HCT116 (cell line): ENCODE results near the gene OR56A5. TPM values are rescaled to one million over a fixed set of nuclear protein-coding genes. Genes with fewer than 3 reads are reported as not detected.

Source experiments
- ATAC-seq: fragments of 200-7000 bp; cut with Tn5 transposase; 2 replicates; pipeline ENCODE4 v1.9.1; 2020; ENCODE audit warnings: mild to moderate bottlenecking, moderate library complexity
- BruUV-seq: library from RNA; stranded (reverse); fragments of 400-500 nt; replicated peaks from 2 replicates; lab custom pipeline; 2021; lab: Mats Ljungman, UMichigan
- CTCF ChIA-PET: fragments of 300-600 bp; sonication (Branson Sonifier 250); formaldehyde crosslinking; loops from one replicate; lab custom pipeline; 2021; ENCODE audit warnings: antibody characterized with exemption; lab: Charles Lee
- POLR2A ChIA-PET: fragments of 300-600, 350-600 bp; sonication (Branson Sonifier 250); formaldehyde crosslinking; loops from one replicate; lab custom pipeline; 2021; ENCODE audit warnings: antibody characterized with exemption; lab: Charles Lee
- RAD21 ChIA-PET, 2 experiments: fragments of 300-600 bp; sonication (Branson Sonifier 250); formaldehyde crosslinking; loops; one replicate each; lab custom pipeline; 2023; ENCODE audit warnings: low total read pairs in 2 of 2; ENCODE audit not compliant: uncharacterized antibody in 2 of 2, unreplicated experiment in 2 of 2, low non-redundant PET in 1 of 2; lab: Charles Lee
- DNase-seq: peaks from one replicate; pipeline ENCODE4 v3.0.0-alpha.2; 2010; ENCODE audit warnings: low read depth, low spot score
- H2AFZ ChIP-seq: fragments of 200-600 bp; shearing (Covaris generic), sonication (generic); 2 replicates; pipeline ENCODE4 v1.6.1; 2017; ENCODE audit warnings: low read depth, mixed run types, mixed read lengths, antibody characterized with exemption, low read length; ENCODE audit not compliant: poor library complexity, severe bottlenecking
- H3K27ac ChIP-seq: 2 replicates; pipeline ENCODE4 v1.5.1; 2012; ENCODE audit warnings: low read depth, low read length
- H3K27me3 ChIP-seq: fragments of 200-600 bp; sonication (generic); 2 replicates; pipeline ENCODE4 v1.6.1; 2016; ENCODE audit warnings: mixed run types, low read length, mixed read lengths; ENCODE audit not compliant: insufficient read depth
- H3K36me3 ChIP-seq, 2 experiments: fragments of 200-500 bp in 1 of 2; fragments of 200-600 bp in 1 of 2; sonication (Bioruptor generic) in 1 of 2; sonication (generic) in 1 of 2; 2 replicates each; pipeline versions ENCODE4 v1.5.1 to v1.6.1; 2014 to 2016; ENCODE audit warnings: low read length in 2 of 2, inconsistent platforms in 1 of 2, mixed read lengths in 1 of 2, mixed run types in 1 of 2; ENCODE audit not compliant: insufficient read depth in 2 of 2, control insufficient read depth in 1 of 2
- H3K4me1 ChIP-seq, 2 experiments: fragments of 200-600 bp in 1 of 2; sonication (generic) in 1 of 2; 2 replicates each; pipeline versions ENCODE4 v1.5.1 to v1.6.1; 2012 to 2017; ENCODE audit warnings: low read length in 2 of 2, inconsistent platforms in 1 of 2, mild to moderate bottlenecking in 1 of 2, mixed read lengths in 1 of 2, mixed run types in 1 of 2, moderate library complexity in 1 of 2; ENCODE audit not compliant: insufficient read depth in 2 of 2, control insufficient read depth in 1 of 2
- H3K4me2 ChIP-seq: fragments of 200-600 bp; sonication (generic); 2 replicates; pipeline ENCODE4 v1.6.1; 2017; ENCODE audit warnings: mixed run types, low read length, mixed read lengths
- H3K4me3 ChIP-seq, 2 experiments: fragments of 200-600 bp in 1 of 2; sonication (generic) in 1 of 2; replicated peaks in 1 of 2; 2 replicates each; pipeline ENCODE4 v1.5.1; 2011 to 2016; ENCODE audit warnings: low read length in 2 of 2, control low read depth in 1 of 2, low read depth in 1 of 2, mild to moderate bottlenecking in 1 of 2, mixed read lengths in 1 of 2, mixed run types in 1 of 2
- H3K79me2 ChIP-seq: fragments of 200-600 bp; sonication (generic); 2 replicates; pipeline ENCODE4 v1.6.1; 2017; ENCODE audit warnings: mild to moderate bottlenecking, mixed run types, low read length, moderate library complexity, mixed read lengths; ENCODE audit not compliant: insufficient read depth
- H3K9ac ChIP-seq: fragments of 200-600 bp; sonication (generic); 2 replicates; pipeline ENCODE4 v1.6.1; 2016; ENCODE audit warnings: low read length, mixed read lengths
- H3K9me2 ChIP-seq: fragments of 200-600 bp; sonication (generic), shearing (Covaris generic); 2 replicates; pipeline ENCODE4 v1.6.1; 2017; ENCODE audit warnings: mixed run types, mild to moderate bottlenecking, moderate library complexity; ENCODE audit not compliant: insufficient read depth
- H3K9me3 ChIP-seq, 2 experiments: fragments of 200-500 bp in 1 of 2; fragments of 200-600 bp in 1 of 2; sonication (Bioruptor generic) in 1 of 2; sonication (generic) in 1 of 2; 2 replicates each; pipeline ENCODE4 v1.6.1; 2014 to 2017; ENCODE audit warnings: low read length in 2 of 2, mixed read lengths in 2 of 2, inconsistent platforms in 1 of 2, low read depth in 1 of 2, mild to moderate bottlenecking in 1 of 2, mixed run types in 1 of 2, moderate library complexity in 1 of 2; ENCODE audit not compliant: control insufficient read depth in 1 of 2, insufficient read depth in 1 of 2
- H4K20me1 ChIP-seq: fragments of 200-600 bp; sonication (generic), shearing (Covaris generic); 2 replicates; pipeline ENCODE4 v1.6.1; 2017; ENCODE audit warnings: mixed run types, mild to moderate bottlenecking, moderate library complexity; ENCODE audit not compliant: insufficient read depth
- ATF3 ChIP-seq: IDR thresholded peaks from 2 replicates; pipeline ENCODE4 v1.6.1; 2012
- CBX3 ChIP-seq: IDR thresholded peaks from 2 replicates; pipeline ENCODE4 v1.6.1; 2012; ENCODE audit warnings: low read depth
- CTCF ChIP-seq, 3 experiments: fragments of 200-600 bp in 1 of 3; sonication (generic) in 1 of 3; IDR thresholded peaks in 2 of 3; conservative IDR thresholded peaks in 1 of 3; 2 replicates each; pipeline ENCODE4 v1.5.1; 2012 to 2017; ENCODE audit warnings: low read depth in 2 of 3, low read length in 2 of 3, antibody characterized with exemption in 1 of 3, borderline replicate concordance in 1 of 3, control low read depth in 1 of 3, mild to moderate bottlenecking in 1 of 3, mixed read lengths in 1 of 3, mixed run types in 1 of 3, moderate library complexity in 1 of 3; ENCODE audit not compliant: insufficient read depth in 1 of 3
- EGR1 ChIP-seq: IDR thresholded peaks from 2 replicates; pipeline ENCODE4 v1.6.1; 2012; ENCODE audit warnings: low read depth
- ELF1 ChIP-seq: IDR thresholded peaks from 2 replicates; pipeline ENCODE4 v1.6.1; 2012; ENCODE audit warnings: low read depth, borderline replicate concordance
- EZH2 ChIP-seq: fragments of 200-600 bp; sonication (generic); IDR thresholded peaks from 2 replicates; pipeline ENCODE4 v1.6.1; 2017; ENCODE audit warnings: antibody characterized with exemption, mixed run types
- JUND ChIP-seq: IDR thresholded peaks from 2 replicates; pipeline ENCODE4 v1.6.1; 2012
- MAX ChIP-seq: IDR thresholded peaks from 2 replicates; pipeline ENCODE4 v1.6.1; 2012
- POLR2A ChIP-seq: IDR thresholded peaks from 2 replicates; pipeline ENCODE4 v1.7.0; 2011; ENCODE audit warnings: borderline replicate concordance; ENCODE audit not compliant: insufficient read depth, insufficient read length; ENCODE audit errors: extremely low read depth
- RAD21 ChIP-seq: IDR thresholded peaks from 2 replicates; pipeline ENCODE4 v1.6.1; 2012; ENCODE audit warnings: low read depth, mild to moderate bottlenecking
- SIN3A ChIP-seq: IDR thresholded peaks from 2 replicates; pipeline ENCODE4 v1.6.1; 2012; ENCODE audit warnings: low read depth
- TCF7L2 ChIP-seq: IDR thresholded peaks from 2 replicates; pipeline ENCODE4 v1.7.0; 2011; ENCODE audit warnings: borderline replicate concordance, inconsistent platforms; ENCODE audit not compliant: insufficient read depth, insufficient read length; ENCODE audit errors: extremely low read depth
- ZFX ChIP-seq: fragments of 450-650 bp; IDR thresholded peaks from 2 replicates; pipeline ENCODE4 v1.6.1; 2017
- ZNF274 ChIP-seq: fragments of 200-500 bp; sonication (Bioruptor generic); IDR thresholded peaks from 2 replicates; pipeline ENCODE4 v1.6.1; 2014; ENCODE audit warnings: mild to moderate bottlenecking, low read depth, low read length, inconsistent platforms
- intact Hi-C: fragments of 100-400 bp; cut with micrococcal nuclease; formaldehyde crosslinking; loops from 2 replicates; pipeline ENCODE4 v1.10.0; 2022
- total RNA-seq: library from RNA; stranded (reverse); gene quantifications from one replicate; pipeline ENCODE4 v1.2.1, GENCODE V29; 2021; ENCODE audit not compliant: unreplicated experiment

Gene OR56A5
- total RNA-seq, 1 experiment from 2014 or later, result not detected

GRCh38 chr11:5940748-5941147 is 27.5 kb downstream of the OR56A5 start:
- H3K36me3 ChIP-seq, result no peaks in the 10 kb centered on the region
- H3K9ac ChIP-seq, result no peak overlapping the region
- BruUV-seq, result no TSS peak
- no peak overlapping the region for H2AFZ ChIP-seq
- H3K4me1 ChIP-seq, result no peaks in the 10 kb centered on the region
- CTCF ChIA-PET, result no interaction called here
- H3K27ac ChIP-seq, result no peak overlapping the region
- intact Hi-C loops, result no loop called here
- H4K20me1 ChIP-seq, result no peaks in the 10 kb centered on the region
- H3K9me3 ChIP-seq, result no peaks in the 10 kb centered on the region
- H3K4me3 ChIP-seq, result no peak overlapping the region
- no peaks in the 10 kb centered on the region for H3K9me2 ChIP-seq
- no peak for DNase-seq
- POLR2A ChIA-PET, result no interaction called here
- TF ChIP-seq ATF3, result no peak
- no peak for TF ChIP-seq CTCF (IDR thresholded peaks at IDR 0.05 in 2 of 3, conservative IDR thresholded peaks at IDR 0.05 in 1 of 3; ENCODE audit: borderline replicate concordance in 1 of 3, insufficient read depth in 1 of 3, low read depth in 2 of 3, low read length in 2 of 3)
- TF ChIP-seq ZNF274, result no peak
- no peak for TF ChIP-seq ZFX
- TF ChIP-seq, all 23 proteins: peak for 0
- RAD21 ChIA-PET, result no interaction called here
- Histone ChIP-seq H3K27me3 (peaks cover 47% of the 10 kb centered on the region), H3K79me2 (no peaks in the 10 kb centered on the region), H3K4me2 (no peak overlapping the region)
- no peak for ATAC-seq

GRCh38 chr11:5938603-5938965 is 29.7 kb downstream of the OR56A5 start:
- Histone ChIP-seq H3K9me3 (no peaks in the 10 kb centered on the region), H3K27ac (no peak overlapping the region), H3K27me3 (peaks cover 28% of the 10 kb centered on the region), H3K4me1 (no peaks in the 10 kb centered on the region), H3K79me2 (no peaks in the 10 kb centered on the region), H3K9ac (no peak overlapping the region)
- BruUV-seq, result no TSS peak
- no peak for DNase-seq
- TF ChIP-seq MAX (no peak), RAD21 (no peak), JUND (no peak), ELF1 (no peak), CBX3 (no peak), SIN3A (no peak), EGR1 (no peak), POLR2A (no peak), EZH2 (no peak), TCF7L2 (no peak)
- TF ChIP-seq, all 23 proteins: peak for 0
- Histone ChIP-seq H3K9me2 (no peaks in the 10 kb centered on the region), H2AFZ (no peak overlapping the region), H3K4me3 (no peak overlapping the region), H4K20me1 (no peaks in the 10 kb centered on the region), H3K4me2 (no peak overlapping the region), H3K36me3 (no peaks in the 10 kb centered on the region)
- ChIA-PET CTCF (no interaction called here), POLR2A (no interaction called here), RAD21 (no interaction called here)
- intact Hi-C loops, result no loop called here
- ATAC-seq, result no peak
